Activated T-helper 2 cell treated with anti-CD3 and anti-CD28 coated beads, Interferon-gamma antibody, Interleukin-2, Interleukin-4, amounts not matched to agents 10 μg/mL and 5 μg/mL and 100 μg/mL, durations not matched to agents 14 hours and 24 hours and 36 hours (primary cell): ENCODE measurements around the gene MCC. TPM values are rescaled to one million over a fixed set of nuclear protein-coding genes. Genes with fewer than 3 reads are reported as not detected.

Source experiments
- DNase-seq: peaks from one replicate; pipeline ENCODE4 v3.0.0; 2021; ENCODE audit warnings: low spot score
- H3K27ac Mint-ChIP-seq: one replicate; pipeline ENCODE4 v1.8.0; 2021; ENCODE audit warnings: mixed read lengths
- H3K27me3 Mint-ChIP-seq: one replicate; pipeline ENCODE4 v1.8.0; 2021; ENCODE audit warnings: low read depth, mixed read lengths
- H3K36me3 Mint-ChIP-seq: one replicate; pipeline ENCODE4 v1.8.0; 2021; ENCODE audit warnings: low read depth, mixed read lengths
- H3K4me1 Mint-ChIP-seq: one replicate; pipeline ENCODE4 v1.8.0; 2021; ENCODE audit warnings: low read depth, mixed read lengths
- H3K4me3 Mint-ChIP-seq: one replicate; pipeline ENCODE4 v1.8.0; 2021; ENCODE audit warnings: low read depth, mild to moderate bottlenecking, moderate library complexity, mixed read lengths
- H3K9me3 Mint-ChIP-seq: one replicate; pipeline ENCODE4 v1.8.0; 2021; ENCODE audit warnings: mixed read lengths
- intact Hi-C: fragments of 100-400 bp; cut with micrococcal nuclease; formaldehyde crosslinking; loops from one replicate; pipeline ENCODE4 v1.15.1; 2023
- total RNA-seq: library from RNA; stranded (reverse); gene quantifications from 2 replicates; pipeline ENCODE4 v1.2.3, GENCODE V29; 2022

MCC gene
- total RNA-seq, 1 donor from 2014 or later, result 2.1 TPM

- no peaks in the 10 kb centered on the region for H3K9me3 Mint-ChIP-seq
- intact Hi-C loops, result no loop called here
- peaks cover 42% of the 10 kb centered on the region for H3K27me3 Mint-ChIP-seq
- no peak overlapping the region for H3K27ac Mint-ChIP-seq
- no peaks in the 10 kb centered on the region for H3K4me1 Mint-ChIP-seq
- no peak overlapping the region for H3K4me3 Mint-ChIP-seq
- no peaks in the 10 kb centered on the region for H3K36me3 Mint-ChIP-seq
- DNase-seq, result no peak
These were observed 251.5 kb downstream of the MCC start for GRCh38 chr5:113236536-113237288.

DNA sequence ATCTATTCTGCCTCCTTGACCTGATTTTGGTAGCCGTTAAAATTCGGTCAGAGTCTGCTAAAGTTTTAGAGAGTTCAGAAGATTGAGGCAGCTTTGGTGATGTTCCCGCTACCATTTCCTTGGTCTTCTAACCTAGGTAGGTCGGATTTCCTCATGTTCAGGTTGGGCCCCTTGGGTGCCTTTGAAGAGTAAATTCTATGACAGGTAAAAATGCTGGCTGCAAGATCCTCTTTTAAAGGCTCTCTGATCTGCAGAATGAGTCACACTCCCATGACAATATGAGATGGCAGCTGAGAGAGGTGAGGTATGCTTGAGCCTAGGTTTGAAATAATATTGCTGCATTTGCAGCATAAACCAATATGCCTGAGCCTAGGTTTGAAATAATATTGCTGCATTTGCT is 252.4 kb downstream of the MCC start:
- no peak overlapping the region for H3K27ac Mint-ChIP-seq
- H3K27me3 Mint-ChIP-seq, result peaks cover 47% of the 10 kb centered on the region
- H3K9me3 Mint-ChIP-seq, result no peaks in the 10 kb centered on the region
- intact Hi-C loops, result no loop called here
- no peak for DNase-seq
- H3K36me3 Mint-ChIP-seq, result no peaks in the 10 kb centered on the region
- H3K4me1 Mint-ChIP-seq, result peaks cover 2% of the 10 kb centered on the region
- H3K4me3 Mint-ChIP-seq, result no peak overlapping the region

DNA sequence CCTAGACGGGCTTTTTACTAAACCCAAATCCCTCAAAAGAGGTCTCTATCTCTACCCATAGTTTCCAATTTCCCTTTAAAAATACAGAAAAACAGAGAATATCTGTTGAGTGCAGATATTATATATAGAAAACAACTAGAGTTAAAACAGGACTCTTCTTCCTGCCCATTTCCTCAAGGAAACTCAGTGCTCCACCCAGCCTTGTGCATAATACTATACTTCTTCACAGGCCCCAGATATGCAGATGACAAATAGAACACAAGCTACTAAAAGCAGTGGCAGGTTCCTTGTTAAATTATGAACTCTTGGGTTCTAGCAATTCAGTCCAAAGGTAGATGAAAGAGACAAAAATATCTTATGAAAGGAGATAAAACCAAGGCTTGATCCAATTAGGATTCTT is 253.7 kb downstream of the MCC start:
- peaks cover 51% of the 10 kb centered on the region for H3K27me3 Mint-ChIP-seq
- H3K4me1 Mint-ChIP-seq, result peaks cover 2% of the 10 kb centered on the region
- intact Hi-C loops, result loop anchor here (5.0 kb wide), 1 partner anchor 237 kb away; no protein-coding TSS in a partner anchor
- no peaks in the 10 kb centered on the region for H3K9me3 Mint-ChIP-seq
- DNase-seq, result no peak
- H3K36me3 Mint-ChIP-seq, result no peaks in the 10 kb centered on the region
- H3K27ac Mint-ChIP-seq, result no peak overlapping the region
- H3K4me3 Mint-ChIP-seq, result no peak overlapping the region

GRCh38 chr5:113233606-113234005 is 254.6 kb downstream of the MCC start:
- no peak overlapping the region for H3K4me3 Mint-ChIP-seq
- no peak overlapping the region for H3K27ac Mint-ChIP-seq
- intact Hi-C loops, result loop anchor here (5.0 kb wide), 1 partner anchor 236 kb away; no protein-coding TSS in a partner anchor
- peaks cover 55% of the 10 kb centered on the region for H3K27me3 Mint-ChIP-seq
- peaks cover 2% of the 10 kb centered on the region for H3K4me1 Mint-ChIP-seq
- DNase-seq, result no peak
- H3K9me3 Mint-ChIP-seq, result no peaks in the 10 kb centered on the region
- H3K36me3 Mint-ChIP-seq, result no peaks in the 10 kb centered on the region

DNA sequence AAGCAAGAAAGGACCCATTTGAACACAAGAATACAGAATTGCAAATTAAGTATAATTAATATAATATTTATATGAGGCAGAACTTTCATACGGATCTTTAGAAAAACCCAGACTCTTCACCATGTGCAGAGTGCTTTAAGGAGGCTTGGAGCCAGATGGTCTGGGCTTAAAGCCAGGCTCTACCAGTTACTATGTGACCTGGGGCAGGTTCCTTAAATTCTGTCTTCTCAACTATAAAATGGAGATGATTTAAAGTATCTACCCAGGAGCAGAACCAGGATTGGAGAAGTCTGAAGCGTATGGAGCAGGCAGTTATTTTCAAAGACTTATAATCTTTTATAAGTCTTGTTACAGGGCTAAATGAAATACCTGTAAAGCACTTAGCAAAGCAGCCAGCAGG is 255.6 kb downstream of the MCC start:
- Mint-ChIP-seq H3K9me3 (no peaks in the 10 kb centered on the region), H3K36me3 (no peaks in the 10 kb centered on the region), H3K4me3 (no peak overlapping the region), H3K27ac (no peak overlapping the region), H3K4me1 (peaks cover 2% of the 10 kb centered on the region), H3K27me3 (peaks cover 50% of the 10 kb centered on the region)
- no peak for DNase-seq
- intact Hi-C loops, result loop anchor here (5.0 kb wide), 1 partner anchor 235 kb away; no protein-coding TSS in a partner anchor

DNA sequence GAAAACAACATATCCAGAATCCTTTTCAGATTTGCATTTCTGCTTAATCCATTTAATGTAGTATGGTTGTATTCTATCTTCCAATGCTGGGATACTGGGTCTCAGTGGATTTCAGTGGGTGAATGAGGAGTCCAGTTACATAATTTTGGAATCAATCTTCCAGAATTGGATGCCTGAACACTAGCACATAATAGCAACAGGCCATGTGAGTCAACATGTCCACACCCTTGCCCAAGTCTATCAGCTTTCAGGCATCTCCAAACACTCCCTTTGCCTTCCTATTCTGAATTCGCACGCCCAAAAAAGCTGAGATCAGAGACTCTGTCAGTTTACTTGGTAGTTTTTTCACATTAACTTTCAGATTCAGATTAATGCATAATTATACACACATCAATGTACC is 256.0 kb downstream of the MCC start:
- H3K27me3 Mint-ChIP-seq, result peaks cover 46% of the 10 kb centered on the region
- no peak overlapping the region for H3K27ac Mint-ChIP-seq
- no peaks in the 10 kb centered on the region for H3K36me3 Mint-ChIP-seq
- peaks cover 2% of the 10 kb centered on the region for H3K4me1 Mint-ChIP-seq
- intact Hi-C loops, result loop anchor here (5.0 kb wide), 1 partner anchor 235 kb away; no protein-coding TSS in a partner anchor
- no peak for DNase-seq
- H3K9me3 Mint-ChIP-seq, result no peaks in the 10 kb centered on the region
- H3K4me3 Mint-ChIP-seq, result no peak overlapping the region

DNA sequence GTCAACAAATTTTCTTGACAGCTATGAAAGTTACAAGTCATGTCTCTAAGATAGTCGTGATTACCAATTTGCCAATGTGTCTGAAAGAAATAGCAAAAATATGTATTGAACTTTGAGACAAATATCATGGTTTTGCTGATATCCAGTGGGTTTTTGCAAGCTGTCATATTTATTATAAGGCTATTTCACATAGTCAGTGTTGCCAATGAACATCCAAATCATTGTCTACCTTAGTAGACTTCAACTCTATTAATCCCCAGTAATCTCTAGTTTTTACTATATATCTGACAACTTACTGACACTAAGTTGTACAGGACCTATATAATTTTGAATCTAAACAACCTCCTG is 256.6 kb downstream of the MCC start:
- H3K36me3 Mint-ChIP-seq, result no peaks in the 10 kb centered on the region
- H3K9me3 Mint-ChIP-seq, result no peaks in the 10 kb centered on the region
- intact Hi-C loops, result loop anchor here (5.0 kb wide), 1 partner anchor 234 kb away; no protein-coding TSS in a partner anchor
- peaks cover 2% of the 10 kb centered on the region for H3K4me1 Mint-ChIP-seq
- H3K4me3 Mint-ChIP-seq, result no peak overlapping the region
- H3K27ac Mint-ChIP-seq, result no peak overlapping the region
- H3K27me3 Mint-ChIP-seq, result peaks cover 45% of the 10 kb centered on the region
- no peak for DNase-seq

DNA sequence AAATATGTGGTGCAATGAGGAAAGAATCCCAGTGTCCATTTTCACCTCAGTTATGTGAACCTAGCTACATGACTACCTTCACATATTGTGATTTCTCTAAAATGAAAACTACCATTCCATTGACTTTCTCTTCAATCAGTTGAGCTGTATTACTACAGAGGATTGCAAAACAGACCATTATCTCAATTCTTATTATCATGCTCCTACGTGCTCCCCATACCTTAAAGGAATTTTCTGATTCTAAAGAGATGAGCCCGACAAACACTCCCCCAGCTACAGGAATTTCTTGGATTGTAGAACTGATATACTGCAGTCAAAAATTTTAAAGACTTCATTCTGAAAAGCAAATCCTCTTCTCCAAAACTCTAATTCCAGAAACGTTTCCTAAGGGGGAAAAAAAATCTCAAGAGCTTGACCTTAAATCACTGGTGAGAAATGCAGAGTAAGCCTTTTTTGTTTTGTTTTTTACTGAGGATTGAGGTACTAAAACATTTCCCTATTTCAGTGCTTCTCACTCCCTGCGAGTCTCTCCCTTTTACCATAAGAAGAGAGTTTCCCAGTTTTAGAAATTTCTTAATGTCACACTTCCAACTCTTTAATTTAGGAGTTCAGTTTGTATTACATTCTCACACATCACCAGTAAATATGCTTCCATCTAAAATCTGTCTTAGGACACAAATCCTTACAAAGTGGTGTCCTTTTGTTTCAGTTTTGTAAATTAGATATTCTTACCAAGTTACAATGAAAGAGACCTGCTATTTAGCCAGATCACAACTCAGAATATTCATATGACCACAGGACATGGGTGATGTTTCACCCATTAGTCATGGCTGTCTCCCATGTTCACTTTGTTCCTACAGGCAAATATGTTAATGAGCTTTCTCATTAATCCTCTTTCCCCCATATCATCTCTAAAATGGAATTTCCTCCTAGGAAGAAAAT is 257.3 kb downstream of the MCC start:
- H3K27me3 Mint-ChIP-seq, result peaks cover 40% of the 10 kb centered on the region

DNA sequence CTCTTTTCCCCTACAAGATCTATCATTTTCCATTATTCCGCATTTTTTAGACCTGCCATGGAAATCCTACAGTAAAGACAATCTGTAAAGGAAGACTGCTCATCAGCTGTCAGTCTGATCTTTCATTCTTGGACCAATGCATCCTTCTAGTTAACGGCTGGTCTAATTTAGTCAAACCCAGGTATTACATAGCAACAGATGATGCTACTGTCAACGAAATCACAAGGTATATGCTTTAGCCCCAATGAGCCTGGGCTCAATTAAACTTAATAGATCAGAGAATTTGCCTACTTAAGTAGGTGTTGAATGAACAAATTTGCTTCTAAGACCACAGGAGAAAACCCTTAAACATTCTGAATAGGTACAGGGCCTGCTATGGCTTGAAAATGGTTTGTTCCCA is 260.5 kb downstream of the MCC start:
- DNase-seq, result no peak
- no peaks in the 10 kb centered on the region for H3K9me3 Mint-ChIP-seq
- H3K36me3 Mint-ChIP-seq, result no peaks in the 10 kb centered on the region
- no peak overlapping the region for H3K4me3 Mint-ChIP-seq
- no peak overlapping the region for H3K27ac Mint-ChIP-seq
- intact Hi-C loops, result no loop called here
- H3K27me3 Mint-ChIP-seq, result peaks cover 31% of the 10 kb centered on the region
- H3K4me1 Mint-ChIP-seq, result peaks cover 2% of the 10 kb centered on the region

More for the DNA sequence above, 257.3 kb downstream of the MCC start:
- Mint-ChIP-seq H3K4me3 (no peak overlapping the region), H3K36me3 (no peaks in the 10 kb centered on the region), H3K9me3 (no peaks in the 10 kb centered on the region), H3K27ac (no peak overlapping the region), H3K4me1 (peaks cover 2% of the 10 kb centered on the region)
- DNase-seq, result no peak
- intact Hi-C loops, result loop anchor here (5.0 kb wide), 1 partner anchor 234 kb away; no protein-coding TSS in a partner anchor

DNA sequence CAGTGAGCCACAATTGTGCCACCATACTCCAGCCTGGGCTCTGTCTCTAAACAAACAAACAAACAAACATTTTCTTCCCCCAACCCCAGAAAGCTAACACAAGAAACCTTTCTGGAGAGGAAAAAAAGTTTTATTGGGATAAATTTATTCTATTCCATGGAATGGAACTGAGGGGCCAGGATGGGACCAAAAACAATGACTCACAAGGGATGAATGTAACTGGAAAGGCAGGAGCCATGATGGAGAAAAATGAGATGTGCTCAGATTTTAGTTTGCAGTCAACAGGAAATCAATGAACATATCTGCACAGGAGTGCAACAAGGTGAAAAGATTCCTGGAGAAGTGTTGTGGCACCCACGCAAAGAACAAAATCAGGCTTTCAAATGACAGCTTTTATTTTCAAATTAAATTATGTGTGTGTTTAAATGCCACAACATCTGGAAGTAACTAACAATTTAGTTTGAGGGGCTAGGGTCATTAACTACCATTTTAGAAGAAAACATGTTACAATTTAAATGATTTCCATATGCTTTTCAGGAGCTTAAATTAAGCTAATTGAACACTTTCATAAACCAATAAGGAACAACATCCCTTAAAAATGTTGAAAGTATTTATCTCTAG is 262.0 kb downstream of the MCC start:
- Mint-ChIP-seq H3K27me3 (peaks cover 27% of the 10 kb centered on the region), H3K4me3 (no peak overlapping the region), H3K27ac (no peak overlapping the region), H3K36me3 (no peaks in the 10 kb centered on the region), H3K4me1 (peaks cover 1% of the 10 kb centered on the region), H3K9me3 (no peaks in the 10 kb centered on the region)
- no peak for DNase-seq
- intact Hi-C loops, result no loop called here

- Mint-ChIP-seq H3K4me1 (no peaks in the 10 kb centered on the region), H3K27me3 (peaks cover 20% of the 10 kb centered on the region), H3K9me3 (no peaks in the 10 kb centered on the region), H3K36me3 (no peaks in the 10 kb centered on the region), H3K4me3 (no peak overlapping the region), H3K27ac (no peak overlapping the region)
- DNase-seq, result no peak
- intact Hi-C loops, result no loop called here
These were observed 263.0 kb downstream of the MCC start for GRCh38 chr5:113225259-113225658.

DNA sequence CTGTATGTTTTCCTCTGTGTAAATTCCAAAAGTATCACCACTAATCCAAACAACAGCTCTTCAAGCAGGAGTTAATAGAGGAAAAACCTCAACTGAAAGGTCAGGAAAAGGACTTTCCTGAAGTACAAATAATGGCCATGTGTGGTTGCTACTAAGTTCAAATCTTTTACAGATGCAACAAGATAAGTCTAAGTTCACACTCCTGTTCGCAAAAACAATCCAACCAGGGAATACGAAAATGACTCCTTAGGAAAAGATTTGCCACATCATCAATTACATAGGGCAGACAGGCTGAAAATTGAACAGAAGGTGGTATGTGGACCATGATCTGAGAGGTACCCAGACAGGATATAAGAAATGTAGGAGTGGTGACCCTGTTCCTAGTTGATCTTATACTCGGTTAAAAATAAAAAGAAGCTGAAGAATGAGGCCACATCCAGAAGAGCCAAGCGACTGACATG is 263.6 kb downstream of the MCC start:
- no peak overlapping the region for H3K27ac Mint-ChIP-seq
- no peak overlapping the region for H3K4me3 Mint-ChIP-seq
- intact Hi-C loops, result no loop called here
- no peaks in the 10 kb centered on the region for H3K9me3 Mint-ChIP-seq
- H3K27me3 Mint-ChIP-seq, result peaks cover 16% of the 10 kb centered on the region
- no peaks in the 10 kb centered on the region for H3K4me1 Mint-ChIP-seq
- H3K36me3 Mint-ChIP-seq, result no peaks in the 10 kb centered on the region
- no peak for DNase-seq
